ENCODE data around the gene GFRA1. TPM values are rescaled to one million over a fixed set of nuclear protein-coding genes. Genes with fewer than 3 reads are reported as not detected.

Gene GFRA1
- total RNA-seq, 4 donors from 2014 or later: 57.9 to 104 (median 61.6) TPM

- H3K4me1 ChIP-seq: no peaks in the 10 kb centered on the region
- no peaks in the 10 kb centered on the region for H3K27me3 ChIP-seq
- DNase-seq (ENCODE audit: low spot score in 2 of 2): no peak
- H3K4me3 ChIP-seq: no peak overlapping the region
- 92 to 94% methylated on average over 8 of the region's 8 CpGs for WGBS, 2 donors
- H3K9me3 ChIP-seq: no peaks in the 10 kb centered on the region
- no peaks in the 10 kb centered on the region for H3K36me3 ChIP-seq
- TF ChIP-seq CTCF (IDR thresholded peaks at IDR 0.05) (no peak), POLR2A (IDR thresholded peaks at IDR 0.05) (no peak), EP300 (IDR thresholded peaks at IDR 0.05) (no peak)
- no peak overlapping the region for H3K27ac ChIP-seq
Observed at GRCh38 chr10:116083226-116083762, 189.7 kb downstream of the GFRA1 start.

- no peak overlapping the region for H3K4me3 ChIP-seq
- no peaks in the 10 kb centered on the region for H3K36me3 ChIP-seq
- H3K4me1 ChIP-seq: no peaks in the 10 kb centered on the region
- 87 to 98% methylated on average over 3 of the region's 3 CpGs for WGBS, 2 donors
- no peak overlapping the region for H3K27ac ChIP-seq
- no peaks in the 10 kb centered on the region for H3K27me3 ChIP-seq
- TF ChIP-seq EP300 (IDR thresholded peaks at IDR 0.05) (no peak), POLR2A (IDR thresholded peaks at IDR 0.05) (no peak), CTCF (IDR thresholded peaks at IDR 0.05) (no peak)
- no peaks in the 10 kb centered on the region for H3K9me3 ChIP-seq
- no peak for DNase-seq (ENCODE audit: low spot score in 2 of 2)
Observed at GRCh38 chr10:116082762-116083161, 190.2 kb downstream of the GFRA1 start.

GRCh38 chr10:116082206-116082605 lies 190.8 kb downstream of the GFRA1 start:
- TF ChIP-seq CTCF (IDR thresholded peaks at IDR 0.05) (no peak), POLR2A (IDR thresholded peaks at IDR 0.05) (no peak), EP300 (IDR thresholded peaks at IDR 0.05) (no peak)
- Histone ChIP-seq H3K27ac (no peak overlapping the region), H3K27me3 (no peaks in the 10 kb centered on the region), H3K9me3 (no peaks in the 10 kb centered on the region), H3K4me3 (no peak overlapping the region), H3K4me1 (no peaks in the 10 kb centered on the region), H3K36me3 (no peaks in the 10 kb centered on the region)
- 72 to 76% methylated on average over 8 of the region's 8 CpGs for WGBS, 2 donors
- no peak for DNase-seq (ENCODE audit: low spot score in 2 of 2)

GRCh38 chr10:116080553-116080952 lies 192.5 kb downstream of the GFRA1 start:
- no peaks in the 10 kb centered on the region for H3K9me3 ChIP-seq
- no peak overlapping the region for H3K4me3 ChIP-seq
- no peak for DNase-seq (ENCODE audit: low spot score in 2 of 2)
- H3K4me1 ChIP-seq: no peaks in the 10 kb centered on the region
- TF ChIP-seq CTCF (IDR thresholded peaks at IDR 0.05) (no peak), EP300 (IDR thresholded peaks at IDR 0.05) (no peak), POLR2A (IDR thresholded peaks at IDR 0.05) (no peak)
- H3K27ac ChIP-seq: no peak overlapping the region
- WGBS, 2 donors: 74 to 81% methylated on average over 4 of the region's 4 CpGs
- H3K27me3 ChIP-seq: no peaks in the 10 kb centered on the region
- H3K36me3 ChIP-seq: no peaks in the 10 kb centered on the region

- 94 to 98% methylated on average over 9 of the region's 9 CpGs for WGBS, 2 donors
- no peak for DNase-seq (ENCODE audit: low spot score in 2 of 2)
- no peak for TF ChIP-seq EP300 (IDR thresholded peaks at IDR 0.05)
- H3K27me3 ChIP-seq: no peaks in the 10 kb centered on the region
- H3K4me3 ChIP-seq: no peak overlapping the region
- H3K27ac ChIP-seq: no peak overlapping the region
- no peaks in the 10 kb centered on the region for H3K36me3 ChIP-seq
- H3K9me3 ChIP-seq: no peaks in the 10 kb centered on the region
- no peaks in the 10 kb centered on the region for H3K4me1 ChIP-seq
Observed at GRCh38 chr10:116079355-116079754, 193.7 kb downstream of the GFRA1 start.

GRCh38 chr10:116076621-116077020 lies 196.4 kb downstream of the GFRA1 start:
- H3K4me3 ChIP-seq: no peak overlapping the region
- TF ChIP-seq EP300 (IDR thresholded peaks at IDR 0.05): no peak
- no peak for TF ChIP-seq CTCF (IDR thresholded peaks at IDR 0.05)
- TF ChIP-seq POLR2A (IDR thresholded peaks at IDR 0.05): no peak
- 69 to 71% methylated on average over 3 of the region's 3 CpGs for WGBS, 2 donors

More at GRCh38 chr10:116076621-116077020, 196.4 kb downstream of the GFRA1 start:
- H3K27me3 ChIP-seq: no peaks in the 10 kb centered on the region
- H3K9me3 ChIP-seq: no peaks in the 10 kb centered on the region
- H3K27ac ChIP-seq: no peak overlapping the region
- no peaks in the 10 kb centered on the region for H3K4me1 ChIP-seq
- no peaks in the 10 kb centered on the region for H3K36me3 ChIP-seq
- no peak for DNase-seq (ENCODE audit: low spot score in 2 of 2)
